CD4-positive, alpha-beta memory T cell (primary cell): ENCODE measurements around the gene MRPL11. TPM values are rescaled to one million over a fixed set of nuclear protein-coding genes. Genes with fewer than 3 reads are reported as not detected.
A peak's percentile ranks its signal among the peaks of the same experiment; 100 is the strongest.

Source experiments
- CTCF ChIA-PET: fragments of 350-600 bp; sonication (Branson Sonifier 250); formaldehyde crosslinking; loops from one replicate; lab custom pipeline; 2021; ENCODE audit warnings: inconsistent platforms; ENCODE audit not compliant: partially characterized antibody; lab: Charles Lee
- POLR2A ChIA-PET: fragments of 350-600 bp; sonication (Branson Sonifier 250); formaldehyde crosslinking; loops from one replicate; lab custom pipeline; 2021; ENCODE audit not compliant: partially characterized antibody; lab: Charles Lee
- DNase-seq, 5 donors: peaks; one replicate each; pipeline versions ENCODE4 v3.0.0 to v3.0.0-alpha.2; 2020 to 2022; ENCODE audit warnings: mixed read lengths in 1 of 5
- H3K27ac ChIP-seq: one replicate; pipeline ENCODE4 v1.7.0; 2013; ENCODE audit warnings: low read depth, low read length
- H3K27me3 ChIP-seq: 2 replicates; pipeline ENCODE4 v1.7.0; 2013; ENCODE audit warnings: mild to moderate bottlenecking, low read length, moderate library complexity; ENCODE audit not compliant: insufficient read depth
- H3K36me3 ChIP-seq: 2 replicates; pipeline ENCODE4 v1.7.0; 2013; ENCODE audit warnings: mild to moderate bottlenecking, low read length, moderate library complexity; ENCODE audit not compliant: insufficient read depth
- H3K4me1 ChIP-seq: 2 replicates; pipeline ENCODE4 v1.7.0; 2013; ENCODE audit warnings: mild to moderate bottlenecking, low read length, moderate library complexity; ENCODE audit not compliant: insufficient read depth
- H3K4me3 ChIP-seq, 2 donors: one replicate each; pipeline ENCODE4 v1.7.0; 2013; ENCODE audit warnings: low read length in 2 of 2, mild to moderate bottlenecking in 1 of 2
- H3K9me3 ChIP-seq, 2 donors: one replicate each; pipeline ENCODE4 v1.7.0; 2013; ENCODE audit warnings: low read length in 2 of 2, control low read depth in 1 of 2; ENCODE audit not compliant: control insufficient read depth in 1 of 2
- H3K27ac Mint-ChIP-seq, 7 donors: one replicate each; pipeline ENCODE4 v1.8.0; 2020 to 2021; ENCODE audit warnings: mixed read lengths in 7 of 7, mild to moderate bottlenecking in 6 of 7, inconsistent platforms in 3 of 7, moderate library complexity in 3 of 7
- H3K27me3 Mint-ChIP-seq, 2 donors: one replicate each; pipeline ENCODE4 v1.8.0; 2020 to 2021; ENCODE audit warnings: mixed read lengths in 2 of 2
- H3K36me3 Mint-ChIP-seq, 2 donors: one replicate each; pipeline ENCODE4 v1.8.0; 2020 to 2021; ENCODE audit warnings: mixed read lengths in 2 of 2, inconsistent platforms in 1 of 2, mild to moderate bottlenecking in 1 of 2
- H3K4me1 Mint-ChIP-seq, 4 donors: one replicate each; pipeline ENCODE4 v1.8.0; 2020 to 2021; ENCODE audit warnings: mixed read lengths in 4 of 4, mild to moderate bottlenecking in 1 of 4
- H3K4me3 Mint-ChIP-seq, 8 donors: one replicate each; pipeline ENCODE4 v1.8.0; 2020 to 2021; ENCODE audit warnings: mixed read lengths in 8 of 8, mild to moderate bottlenecking in 7 of 8, moderate library complexity in 6 of 8, inconsistent platforms in 3 of 8
- H3K9me3 Mint-ChIP-seq, 8 donors: one replicate each; pipeline ENCODE4 v1.8.0; 2020 to 2021; ENCODE audit warnings: mixed read lengths in 8 of 8, mild to moderate bottlenecking in 5 of 8, inconsistent platforms in 3 of 8, moderate library complexity in 1 of 8
- intact Hi-C: fragments of 100-400 bp; cut with micrococcal nuclease; formaldehyde crosslinking; loops from one replicate; pipeline ENCODE4 v1.15.1; 2023
- polyA plus RNA-seq, 2 donors: library from polyadenylated mRNA; unstranded; fragments of 300-500 nt; fragmentation: Illumina TruSeq; gene quantifications; one replicate each; pipeline ENCODE4 v1.2.3, GENCODE V29; 2021
- total RNA-seq, 2 experiments: library from RNA; stranded (reverse); gene quantifications; one replicate each; pipeline ENCODE4 v1.2.3, GENCODE V29; 2021

Gene MRPL11
- total and polyA plus RNA-seq, 4 experiments from 2014 or later = 22.0 to 78.1 (median 52.4) TPM

GRCh38 chr11:66421492-66422205 is 17.0 kb downstream of the MRPL11 start:
- Histone ChIP-seq H3K27me3 (peaks cover 23% of the 10 kb centered on the region), H3K4me3 (no peak overlapping the region), H3K27ac (no peak overlapping the region), H3K9me3 (no peaks in the 10 kb centered on the region), H3K36me3 (no peaks in the 10 kb centered on the region), H3K4me1 (no peaks in the 10 kb centered on the region)
- peaks cover 23 to 28% of the 10 kb centered on the region in 2 donors for H3K27me3 Mint-ChIP-seq
- peaks cover 6 to 23% (median 11%) of the 10 kb centered on the region in 4 donors for H3K4me1 Mint-ChIP-seq
- ChIA-PET POLR2A (interaction anchor here (0.6 to 1.7 kb wide), 11 partner anchors 17 to 257 kb away, joined by 3 to 17 read pairs (median 5); partner anchors contain the start of genes DPP3, MRPL11, PELI3 and RBM14), CTCF (interaction anchor here (0.9 to 1.4 kb wide), 5 partner anchors 9 to 32 kb away, joined by 3 to 10 read pairs (median 5); partner anchors contain the start of gene MRPL11)
- peak overlapping the region in 4 of 7 donors; percentile 79 to 91 (median 88) for H3K27ac Mint-ChIP-seq
- intact Hi-C loops = loop anchor here (1.0 to 5.0 kb wide), 2 partner anchors 132 to 256 kb away; partner anchors contain the start of genes RBM4B and YIF1A
- DNase-seq = peak; percentile 83 to 90 (median 85)
- H3K4me3 Mint-ChIP-seq = peak overlapping the region in 4 of 8 donors; percentile 30 to 64 (median 35)
- H3K9me3 Mint-ChIP-seq = peaks cover 0 to 15% (median 5%) of the 10 kb centered on the region in 8 donors
- H3K36me3 Mint-ChIP-seq = no peaks in the 10 kb centered on the region

DNA sequence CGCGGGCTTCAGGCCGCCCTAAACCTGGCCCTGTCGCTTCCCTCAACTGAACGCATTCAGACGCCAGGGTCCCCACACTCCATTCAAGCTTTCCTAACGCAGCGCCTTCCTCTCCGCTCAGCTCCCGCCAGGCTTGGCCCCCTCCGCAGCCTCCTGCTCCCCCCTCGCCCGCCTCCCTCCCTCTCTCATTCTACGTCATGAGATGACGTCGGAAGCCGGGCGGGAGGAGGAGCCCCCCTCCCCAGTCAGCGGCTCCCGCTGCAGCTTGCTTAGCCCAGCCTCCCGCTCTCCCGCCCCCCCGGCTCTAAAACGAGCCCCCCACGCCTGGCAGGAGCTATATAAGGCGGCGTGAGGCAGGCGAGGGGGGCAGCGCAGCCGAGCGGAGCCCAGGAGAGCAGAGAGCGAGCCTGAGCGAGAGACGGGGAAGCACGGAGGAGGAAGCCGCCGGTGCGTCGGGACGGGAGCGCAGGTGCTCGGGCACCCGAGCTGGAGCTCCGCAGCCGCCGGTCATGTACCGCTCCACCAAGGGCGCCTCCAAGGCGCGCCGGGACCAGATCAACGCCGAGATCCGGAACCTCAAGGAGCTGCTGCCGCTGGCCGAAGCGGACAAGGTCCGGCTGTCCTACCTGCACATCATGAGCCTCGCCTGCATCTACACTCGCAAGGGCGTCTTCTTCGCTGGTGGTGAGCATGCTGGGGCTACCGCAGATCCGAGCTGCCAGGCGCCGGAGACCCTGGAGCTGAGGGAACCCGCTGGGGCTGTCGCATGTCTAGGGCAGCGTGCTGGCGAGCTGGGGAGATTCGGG is 17.8 kb downstream of the MRPL11 start, which contains the start of gene NPAS4:
TSS of gene NPAS4 (plus strand) at position 365 of the 806 bp plus-strand sequence. CDS start at position 510, 145 bp downstream.
- Mint-ChIP-seq H3K27me3 (peaks cover 29 to 31% of the 10 kb centered on the region in 2 donors), H3K27ac (peak within 1 kb of the TSS in 4 of 7 donors; percentile 79 to 91 (median 88)), H3K36me3 (no peaks in the 10 kb centered on the region), H3K9me3 (peaks cover 0 to 15% (median 7%) of the 10 kb centered on the region in 8 donors), H3K4me3 (peak within 1 kb of the TSS in 4 of 8 donors; percentile 30 to 64 (median 35)), H3K4me1 (peaks cover 6 to 23% (median 11%) of the 10 kb centered on the region in 4 donors)
- Histone ChIP-seq H3K4me3 (no peak within 1 kb of the TSS), H3K9me3 (no peaks in the 10 kb centered on the region), H3K4me1 (no peaks in the 10 kb centered on the region), H3K27ac (no peak within 1 kb of the TSS), H3K36me3 (no peaks in the 10 kb centered on the region), H3K27me3 (peaks cover 28% of the 10 kb centered on the region)
- intact Hi-C loops = loop anchor here (1.0 to 5.0 kb wide), 2 partner anchors 132 to 256 kb away; partner anchors contain the start of genes RBM4B and YIF1A
- ChIA-PET CTCF (interaction anchor here (0.9 to 1.4 kb wide), 5 partner anchors 9 to 32 kb away, joined by 3 to 10 read pairs (median 5); partner anchors contain the start of gene MRPL11), POLR2A (interaction anchor here (1.0 to 1.7 kb wide), 11 partner anchors 12 to 258 kb away, joined by 3 to 17 read pairs (median 5); partner anchors contain the start of genes DPP3, MRPL11, PELI3 and RBM14)
- no peak for DNase-seq

DNA sequence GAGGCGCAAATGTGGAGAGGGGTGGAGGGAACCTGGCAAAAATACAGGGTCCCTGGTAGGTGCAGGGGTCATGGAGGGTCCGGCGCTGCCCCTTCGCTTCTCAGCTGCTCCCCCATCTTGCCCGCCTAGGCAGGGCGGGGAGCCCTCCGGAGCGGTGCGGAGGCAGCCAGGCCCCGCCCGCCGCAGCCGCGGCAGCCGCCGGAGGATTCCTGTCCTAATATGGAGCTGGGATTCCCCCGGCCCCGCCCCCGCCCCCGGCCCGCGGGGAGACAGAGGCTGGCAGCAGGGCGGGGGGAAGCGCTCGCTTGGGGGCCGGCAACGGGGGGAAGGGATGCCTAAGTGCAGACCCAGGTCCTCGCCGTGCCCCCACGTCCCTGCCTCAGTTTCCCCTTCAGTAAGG is 18.8 kb downstream of the MRPL11 start:
- Histone ChIP-seq H3K27ac (no peak overlapping the region), H3K36me3 (no peaks in the 10 kb centered on the region), H3K4me1 (no peaks in the 10 kb centered on the region), H3K4me3 (no peak overlapping the region), H3K9me3 (no peaks in the 10 kb centered on the region), H3K27me3 (peaks cover 28% of the 10 kb centered on the region)
- ChIA-PET POLR2A (interaction anchor here (1.4 to 1.6 kb wide), 2 partner anchors 11 to 47 kb away, joined by 3 to 4 read pairs; partner anchors contain the start of gene PELI3), CTCF (no interaction called here)
- Mint-ChIP-seq H3K4me3 (no peak overlapping the region), H3K27me3 (peaks cover 30 to 38% of the 10 kb centered on the region in 2 donors), H3K4me1 (peaks cover 6 to 23% (median 11%) of the 10 kb centered on the region in 4 donors), H3K36me3 (no peaks in the 10 kb centered on the region), H3K27ac (no peak overlapping the region), H3K9me3 (peaks cover 0 to 15% (median 7%) of the 10 kb centered on the region in 8 donors)
- intact Hi-C loops = loop anchor here (5.0 kb wide), 1 partner anchor 257 kb away; the partner anchor contains the start of gene RBM4B
- DNase-seq = no peak

DNA sequence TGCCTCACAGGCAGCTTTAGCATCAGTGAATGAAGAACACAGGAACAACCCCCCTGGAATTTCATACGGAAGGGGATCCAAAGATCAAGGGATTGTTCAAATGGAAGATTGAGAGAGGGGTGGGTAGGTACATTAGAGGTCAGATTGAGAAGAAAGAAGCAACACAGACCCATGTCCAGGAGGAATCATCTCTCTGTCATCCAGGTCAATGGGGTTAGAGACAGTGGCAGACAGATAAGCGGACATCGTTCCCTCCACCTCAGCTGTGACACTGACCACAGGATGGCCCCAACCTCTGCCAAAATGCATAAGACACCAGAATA is 19.7 kb downstream of the MRPL11 start:
- Mint-ChIP-seq H3K36me3 (no peaks in the 10 kb centered on the region), H3K27ac (peak overlapping the region in 3 of 7 donors; percentile 29 to 58 (median 54)), H3K4me3 (no peak overlapping the region), H3K9me3 (peaks cover 0 to 15% (median 7%) of the 10 kb centered on the region in 8 donors), H3K27me3 (peaks cover 30 to 46% of the 10 kb centered on the region in 2 donors), H3K4me1 (peaks cover 6 to 23% (median 11%) of the 10 kb centered on the region in 4 donors)
- Histone ChIP-seq H3K27me3 (peaks cover 28% of the 10 kb centered on the region), H3K4me1 (no peaks in the 10 kb centered on the region), H3K27ac (no peak overlapping the region), H3K36me3 (no peaks in the 10 kb centered on the region), H3K4me3 (no peak overlapping the region), H3K9me3 (no peaks in the 10 kb centered on the region)
- DNase-seq = no peak
- CTCF ChIA-PET = interaction anchor here (1.1 to 1.3 kb wide), 2 partner anchors 10 to 12 kb away, joined by 3 to 5 read pairs; no protein-coding TSS in a partner anchor
- intact Hi-C loops = no loop called here
- POLR2A ChIA-PET = interaction anchor here (1.4 kb wide), 1 partner anchor 48 kb away, joined by 3 read pairs; the partner anchor contains the start of gene PELI3

- Mint-ChIP-seq H3K4me1 (peaks cover 6 to 23% (median 11%) of the 10 kb centered on the region in 4 donors), H3K9me3 (peaks cover 0 to 15% (median 7%) of the 10 kb centered on the region in 8 donors), H3K27me3 (peaks cover 30 to 46% of the 10 kb centered on the region in 2 donors), H3K36me3 (no peaks in the 10 kb centered on the region), H3K27ac (peak overlapping the region in 4 of 7 donors; percentile 29 to 65 (median 53)), H3K4me3 (peak overlapping the region in 1 of 8 donors; percentile 6)
- H3K9me3 ChIP-seq = no peaks in the 10 kb centered on the region
- peaks cover 28% of the 10 kb centered on the region for H3K27me3 ChIP-seq
- intact Hi-C loops = no loop called here
- no peaks in the 10 kb centered on the region for H3K4me1 ChIP-seq
- ChIA-PET POLR2A (interaction anchor here (1.4 kb wide), 1 partner anchor 48 kb away, joined by 3 read pairs; the partner anchor contains the start of gene PELI3), CTCF (interaction anchor here (1.1 to 2.0 kb wide), 4 partner anchors 9 to 32 kb away, joined by 3 to 6 read pairs (median 6); no protein-coding TSS in a partner anchor)
- H3K27ac ChIP-seq = no peak overlapping the region
- no peak overlapping the region for H3K4me3 ChIP-seq
- H3K36me3 ChIP-seq = no peaks in the 10 kb centered on the region
- peak; percentile 31 to 52 (median 35) for DNase-seq
Observed at GRCh38 chr11:66418168-66418985, 20.3 kb downstream of the MRPL11 start.

GRCh38 chr11:66417000-66417399 is 21.6 kb downstream of the MRPL11 start:
- peaks cover 30 to 52% of the 10 kb centered on the region in 2 donors for H3K27me3 Mint-ChIP-seq
- ChIA-PET CTCF (interaction anchor here (1.6 to 2.0 kb wide), 3 partner anchors 8 to 30 kb away, joined by 6 to 7 read pairs (median 6); partner anchors contain the start of gene MRPL11), POLR2A (no interaction called here)
- no peak overlapping the region for H3K4me3 ChIP-seq
- intact Hi-C loops = no loop called here
- H3K27ac ChIP-seq = no peak overlapping the region
- H3K4me3 Mint-ChIP-seq = no peak overlapping the region
- no peaks in the 10 kb centered on the region for H3K9me3 ChIP-seq
- DNase-seq = no peak
- peaks cover 0 to 11% (median 7%) of the 10 kb centered on the region in 8 donors for H3K9me3 Mint-ChIP-seq
- no peaks in the 10 kb centered on the region for H3K36me3 Mint-ChIP-seq
- H3K27ac Mint-ChIP-seq = peak overlapping the region in 1 of 7 donors; percentile 50
- no peaks in the 10 kb centered on the region for H3K4me1 ChIP-seq
- peaks cover 6 to 23% (median 11%) of the 10 kb centered on the region in 4 donors for H3K4me1 Mint-ChIP-seq
- H3K27me3 ChIP-seq = peaks cover 28% of the 10 kb centered on the region
- H3K36me3 ChIP-seq = no peaks in the 10 kb centered on the region
